Measurements from ENCODE around the gene NEURL2. TPM values are rescaled to one million over a fixed set of nuclear protein-coding genes. Genes with fewer than 3 reads are reported as not detected.
"Not testable (repeated sequence)": the region's sequence is repeated elsewhere in the genome, so short reads cannot be mapped to it uniquely, and the experiment has no call there.

Gene NEURL2
- total RNA-seq, 1 donor from 2014 or later: 8.3 TPM

GRCh38 chr20:45935416-45936046, 44.5 kb upstream of the NEURL2 start:
- H3K27ac Mint-ChIP-seq: peak overlapping the region; percentile 97
- H3K36me3 Mint-ChIP-seq: peaks cover 21% of the 10 kb centered on the region
- peaks cover 17% of the 10 kb centered on the region for H3K4me1 Mint-ChIP-seq
- no peaks in the 10 kb centered on the region for H3K27me3 Mint-ChIP-seq (ENCODE audit: low read depth)
- H3K9me3 Mint-ChIP-seq: no peaks in the 10 kb centered on the region
- DNase-seq (ENCODE audit: low spot score in 2 of 2, unreplicated experiment in 2 of 2): no peak
- H3K4me3 Mint-ChIP-seq: peak overlapping the region; percentile 87
- TF ChIP-seq CTCF (IDR thresholded peaks at IDR 0.05; ENCODE audit: unreplicated experiment): no peak

DNA sequence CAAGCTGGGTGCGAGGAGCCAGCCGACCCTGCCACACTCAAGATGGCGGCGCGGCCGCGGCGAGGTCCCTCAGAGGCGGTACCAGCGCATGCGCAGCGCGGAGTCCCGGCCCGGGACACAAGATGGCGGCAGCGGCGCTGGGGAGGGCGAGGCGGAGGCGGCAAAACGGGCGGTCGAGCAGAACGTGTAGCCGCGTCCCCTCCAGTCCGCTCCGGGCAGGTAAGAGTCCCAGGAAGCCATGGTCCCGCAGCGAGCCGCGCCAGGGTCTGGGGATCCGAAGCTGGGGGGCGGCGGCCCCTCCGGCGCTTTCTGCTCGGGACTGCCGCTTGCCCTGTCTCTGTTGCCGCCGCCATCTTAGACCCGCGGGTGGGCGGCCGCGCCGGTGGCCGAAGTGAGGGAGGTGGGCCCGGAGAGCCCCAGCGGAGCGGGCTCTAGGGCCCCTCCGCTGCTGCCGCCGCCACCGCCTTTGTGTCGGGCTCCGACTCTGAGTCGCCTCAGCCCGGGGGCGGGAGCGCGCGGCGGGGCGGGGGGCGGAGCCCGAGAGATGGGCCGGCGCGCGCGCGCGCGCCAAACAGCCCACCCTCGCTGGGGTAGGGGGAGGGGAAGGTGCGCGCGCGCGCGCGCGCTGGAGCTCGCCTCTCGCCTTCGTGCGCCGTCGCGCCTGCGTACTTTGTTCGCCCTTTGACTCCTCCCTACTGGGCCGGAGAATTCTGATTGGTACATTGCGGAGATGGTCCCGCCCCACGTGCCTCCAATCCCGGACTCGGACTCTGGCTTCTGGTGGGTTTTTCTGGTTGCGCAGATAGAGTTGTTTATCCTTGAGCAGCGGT, 43.8 kb upstream of the NEURL2 start, which contains the start of gene PCIF1:
Gene PCIF1, plus strand, starts transcription at position 98 of the 830 bp plus-strand sequence. CDS start 4,317 bp downstream, outside the sequence.
- H3K36me3 Mint-ChIP-seq: peaks cover 18% of the 10 kb centered on the region
- peak within 1 kb of the TSS; percentile 97 for H3K4me3 Mint-ChIP-seq
- H3K27ac Mint-ChIP-seq: peak within 1 kb of the TSS; percentile 99
- peaks cover 17% of the 10 kb centered on the region for H3K4me1 Mint-ChIP-seq
- H3K9me3 Mint-ChIP-seq: no peaks in the 10 kb centered on the region
- no peak for TF ChIP-seq CTCF (IDR thresholded peaks at IDR 0.05; ENCODE audit: unreplicated experiment)
- peak; percentile 97 to 99 for DNase-seq (ENCODE audit: low spot score in 2 of 2, unreplicated experiment in 2 of 2)
- H3K27me3 Mint-ChIP-seq (ENCODE audit: low read depth): no peaks in the 10 kb centered on the region

DNA sequence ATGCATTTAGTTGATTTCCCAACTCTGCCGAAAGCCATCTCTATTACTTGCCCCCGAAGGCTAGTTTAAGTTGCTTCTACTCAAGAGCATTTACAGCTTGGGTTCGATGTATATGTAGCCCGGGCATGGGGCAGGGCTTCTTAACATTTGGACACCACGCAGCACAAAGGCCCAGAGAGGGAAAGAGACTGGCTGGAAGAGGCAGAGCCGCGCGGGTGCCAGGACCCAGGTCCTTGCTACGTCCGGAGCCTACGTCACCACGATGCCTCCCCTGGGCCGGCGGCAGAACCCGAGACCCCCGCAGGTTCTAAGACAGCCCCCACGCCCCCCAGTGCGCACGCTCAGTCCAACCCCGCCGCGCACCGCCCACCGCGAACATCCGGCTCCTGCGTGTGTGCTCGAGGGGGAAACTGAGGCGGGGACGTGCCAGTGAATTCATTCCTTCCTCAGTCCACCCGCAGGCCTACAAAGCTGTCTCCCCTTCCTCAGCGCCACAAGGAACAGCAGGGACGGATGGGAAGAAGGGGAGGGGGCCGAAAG, 43.1 kb upstream of the NEURL2 start:
- Mint-ChIP-seq H3K27me3 (ENCODE audit: low read depth) (no peaks in the 10 kb centered on the region), H3K27ac (peak overlapping the region; percentile 99), H3K4me1 (peaks cover 17% of the 10 kb centered on the region), H3K36me3 (peaks cover 12% of the 10 kb centered on the region), H3K4me3 (peak overlapping the region; percentile 97), H3K9me3 (no peaks in the 10 kb centered on the region)
- DNase-seq (ENCODE audit: low spot score in 2 of 2, unreplicated experiment in 2 of 2): no peak
- TF ChIP-seq CTCF (IDR thresholded peaks at IDR 0.05; ENCODE audit: unreplicated experiment): no peak

GRCh38 chr20:45933266-45934045, 42.4 kb upstream of the NEURL2 start:
- Mint-ChIP-seq H3K36me3 (peaks cover 11% of the 10 kb centered on the region), H3K4me3 (peak overlapping the region; percentile 97), H3K9me3 (no peaks in the 10 kb centered on the region), H3K27ac (peak overlapping the region; percentile 99), H3K4me1 (peaks cover 17% of the 10 kb centered on the region), H3K27me3 (ENCODE audit: low read depth) (no peaks in the 10 kb centered on the region)
- peak in 1 of 2 experiments; percentile 61 for DNase-seq (ENCODE audit: low spot score in 2 of 2, unreplicated experiment in 2 of 2)
- no peak for TF ChIP-seq CTCF (IDR thresholded peaks at IDR 0.05; ENCODE audit: unreplicated experiment)

GRCh38 chr20:45931680-45932079, 40.7 kb upstream of the NEURL2 start:
- H3K9me3 Mint-ChIP-seq; H3K27me3 Mint-ChIP-seq (ENCODE audit: low read depth); H3K36me3 Mint-ChIP-seq; H3K4me3 Mint-ChIP-seq; H3K27ac Mint-ChIP-seq; DNase-seq (ENCODE audit: low spot score in 2 of 2, unreplicated experiment in 2 of 2): not testable (repeated sequence)
- peaks cover 14% of the 10 kb centered on the region for H3K4me1 Mint-ChIP-seq

All from mesothelial cell of epicardium (in vitro differentiated cells).